ENCODE data around the gene ZNF177.

- TF ChIP-seq CTCF (IDR thresholded peaks at IDR 0.05) (no peak), POLR2A (IDR thresholded peaks at IDR 0.05) (no peak), POLR2AphosphoS5 (IDR thresholded peaks at IDR 0.05) (no peak)
Measured at GRCh38 chr19:9348671-9349070, 14.1 kb upstream of the ZNF177 start.

All from breast epithelium (tissue), 3 donors.